HepG2 (cell line): ENCODE measurements around the gene TRIM9. TPM values are rescaled to one million over a fixed set of nuclear protein-coding genes. Genes with fewer than 3 reads are reported as not detected.

Source experiments
- ATAC-seq: fragments of 200-7000 bp; cut with Tn5 transposase; 3 replicates; pipeline ENCODE4 v1.9.1; 2020; ENCODE audit warnings: mild to moderate bottlenecking, moderate library complexity
- BruUV-seq: library from RNA; stranded (reverse); fragments of 400-500 nt; replicated peaks from 2 replicates; lab custom pipeline; 2021; lab: Mats Ljungman, UMichigan
- CTCF ChIA-PET: fragments of 300-600 bp; formaldehyde crosslinking; extraction: SDS; loops from one replicate; lab custom pipeline; 2021; ENCODE audit warnings: low total read pairs, inconsistent platforms, low intra/inter-chr PET ratio; lab: Yijun Ruan, JAX
- POLR2A ChIA-PET: fragments of 350-600 bp; sonication (Branson Sonifier 250); formaldehyde crosslinking; loops from one replicate; lab custom pipeline; 2020; ENCODE audit warnings: antibody characterized with exemption, inconsistent platforms; lab: Yijun Ruan, JAX
- DNase-seq: peaks from one replicate; pipeline ENCODE4 v3.0.0-alpha.2; 2015; ENCODE audit warnings: low spot score
- FAIRE-seq: peaks from 3 replicates; lab custom pipeline; 2011; peaks lifted over from hg19 to GRCh38; lab: Jason Lieb, UNC
- H2AFZ ChIP-seq: one replicate; pipeline ENCODE4 v1.6.1; 2011; ENCODE audit warnings: low read length, inconsistent platforms
- H3K27ac ChIP-seq: fragments of 300-600 bp; 3 replicates; pipeline ENCODE4 v1.8.0; 2011; ENCODE audit warnings: mixed run types, mild to moderate bottlenecking, mixed read lengths, low read length, inconsistent platforms; ENCODE audit not compliant: insufficient read depth; ENCODE audit errors: extremely low read length
- H3K27me3 ChIP-seq, 2 experiments: fragments of 200-600 bp in 1 of 2; 2 replicates in 1 of 2; 3 replicates in 1 of 2; pipeline versions ENCODE4 v1.6.0 to v1.8.0; 2011; ENCODE audit warnings: low read length in 2 of 2, mild to moderate bottlenecking in 2 of 2, moderate library complexity in 2 of 2, inconsistent platforms in 1 of 2; ENCODE audit not compliant: insufficient read depth in 2 of 2, control insufficient read depth in 1 of 2
- H3K36me3 ChIP-seq, 2 experiments: fragments of 200-600 bp in 1 of 2; replicated peaks in 1 of 2; 2 replicates in 1 of 2; 3 replicates in 1 of 2; pipeline versions ENCODE4 v1.5.1 to v1.8.0; 2011; ENCODE audit warnings: low read length in 2 of 2, inconsistent platforms in 1 of 2; ENCODE audit not compliant: insufficient read depth in 2 of 2, control insufficient read depth in 1 of 2
- H3K4me1 ChIP-seq: 2 replicates; pipeline ENCODE4 v1.5.1; 2012; ENCODE audit warnings: low read length, inconsistent platforms; ENCODE audit not compliant: insufficient read depth
- H3K4me2 ChIP-seq: 2 replicates; pipeline ENCODE4 v1.6.0; 2011; ENCODE audit warnings: low read depth, low read length, inconsistent platforms
- H3K4me3 ChIP-seq, 3 experiments: fragments of 200-600 bp in 1 of 3; sonication (generic), shearing (Covaris generic) in 1 of 3; replicated peaks in 1 of 3; 2 replicates each; pipeline ENCODE4 v1.5.1; 2011 to 2016; ENCODE audit warnings: low read length in 3 of 3, inconsistent platforms in 2 of 3, low read depth in 2 of 3, mild to moderate bottlenecking in 2 of 3, control low read depth in 1 of 3, mixed read lengths in 1 of 3; ENCODE audit not compliant: insufficient read depth in 1 of 3
- H3K79me2 ChIP-seq: one replicate; pipeline ENCODE4 v1.6.1; 2011; ENCODE audit warnings: low read length, inconsistent platforms; ENCODE audit not compliant: insufficient read depth
- H3K9ac ChIP-seq: 2 replicates; pipeline ENCODE4 v1.6.0; 2011; ENCODE audit warnings: mild to moderate bottlenecking, low read depth, low read length, inconsistent platforms; ENCODE audit not compliant: insufficient read depth
- H3K9me3 ChIP-seq: 2 replicates; pipeline ENCODE4 v1.5.1; 2012; ENCODE audit warnings: mild to moderate bottlenecking, low read length
- H4K20me1 ChIP-seq: 2 replicates; pipeline ENCODE4 v1.6.0; 2011; ENCODE audit warnings: inconsistent platforms, mild to moderate bottlenecking, low read length, moderate library complexity; ENCODE audit not compliant: insufficient read depth
- HOXA7 ChIP-seq: sonication (generic); formaldehyde crosslinking; IDR thresholded peaks from 2 replicates; pipeline ENCODE4 v1.8.1; 2022; ENCODE audit warnings: mild to moderate bottlenecking, missing genetic modification reagents, moderate library complexity
- JUN ChIP-seq: sonication (generic); formaldehyde crosslinking; IDR thresholded peaks from 2 replicates; pipeline ENCODE4 v1.4.0; 2020; ENCODE audit warnings: mild to moderate bottlenecking, missing genetic modification reagents
- NR3C1 ChIP-seq: sonication (generic); formaldehyde crosslinking; IDR thresholded peaks from 2 replicates; pipeline ENCODE4 v1.4.0; 2020; ENCODE audit warnings: missing genetic modification reagents
- RAD21 ChIP-seq: fragments of 450-650 bp; formaldehyde crosslinking; IDR thresholded peaks from 2 replicates; pipeline ENCODE4 v1.5.0; 2020; ENCODE audit warnings: mild to moderate bottlenecking
- SMARCE1 ChIP-seq: fragments of 450-650 bp; IDR thresholded peaks from 2 replicates; pipeline ENCODE4 v1.6.1; 2017; ENCODE audit warnings: borderline replicate concordance
- ZBTB20 ChIP-seq: sonication (generic); formaldehyde crosslinking; IDR thresholded peaks from 2 replicates; pipeline ENCODE4 v1.8.1; 2023; ENCODE audit warnings: missing genetic modification reagents, low read depth, mild to moderate bottlenecking, borderline replicate concordance
- ZMYM2 ChIP-seq: sonication (generic); formaldehyde crosslinking; IDR thresholded peaks from 2 replicates; pipeline ENCODE4 v1.8.0; 2022; ENCODE audit warnings: mild to moderate bottlenecking, missing genetic modification reagents
- ZNF17 ChIP-seq: sonication (generic); formaldehyde crosslinking; IDR thresholded peaks from 2 replicates; pipeline ENCODE4 v1.5.0; 2020; ENCODE audit warnings: mild to moderate bottlenecking, missing genetic modification reagents
- ZNF264 ChIP-seq: sonication (generic); formaldehyde crosslinking; IDR thresholded peaks from 2 replicates; pipeline ENCODE4 v1.4.0; 2020; ENCODE audit warnings: missing genetic modification reagents
- ZNF281 ChIP-seq: sonication (generic); formaldehyde crosslinking; IDR thresholded peaks from 2 replicates; pipeline ENCODE4 v1.4.0; 2020; ENCODE audit warnings: missing genetic modification reagents, borderline replicate concordance
- ZNF501 ChIP-seq: sonication (generic); formaldehyde crosslinking; IDR thresholded peaks from 2 replicates; pipeline ENCODE4 v1.5.1; 2020; ENCODE audit warnings: mild to moderate bottlenecking, moderate library complexity, missing genetic modification reagents
- ZNF616 ChIP-seq: sonication (generic); formaldehyde crosslinking; IDR thresholded peaks from 2 replicates; pipeline ENCODE4 v1.5.0; 2020; ENCODE audit warnings: low read depth, mild to moderate bottlenecking, missing genetic modification reagents
- ZNF724P ChIP-seq: sonication (generic); formaldehyde crosslinking; IDR thresholded peaks from 2 replicates; pipeline ENCODE4 v1.8.0; 2022; ENCODE audit warnings: missing genetic modification reagents, borderline replicate concordance
- ZNF749 ChIP-seq: sonication (generic); formaldehyde crosslinking; IDR thresholded peaks from 2 replicates; pipeline ENCODE4 v1.8.0; 2022; ENCODE audit warnings: mild to moderate bottlenecking, missing genetic modification reagents, moderate library complexity, borderline replicate concordance
- ZNF775 ChIP-seq: sonication (generic); formaldehyde crosslinking; IDR thresholded peaks from 2 replicates; pipeline ENCODE4 v1.4.0; 2020; ENCODE audit warnings: missing genetic modification reagents, mild to moderate bottlenecking, moderate library complexity, borderline replicate concordance
- ZNF782 ChIP-seq: sonication (generic); formaldehyde crosslinking; IDR thresholded peaks from 2 replicates; pipeline ENCODE4 v1.4.0; 2020; ENCODE audit warnings: missing genetic modification reagents, mild to moderate bottlenecking, borderline replicate concordance
- WGBS: methylation state at CpG from one replicate; pipeline ENCODE4 v1.1.6; 2017; ENCODE audit warnings: low lambda C conversion rate; 5-methylcytosine and 5-hydroxymethylcytosine counted together
- in situ Hi-C: cut with HindIII; loops from 2 replicates; pipeline ENCODE4 v1.10.0; 2017; ENCODE audit warnings: low pct_unique_long_range_greater_than_20kb; ENCODE audit not compliant: extremely low pct_ligation_motif_present
- intact Hi-C: fragments of 100-400 bp; cut with micrococcal nuclease; formaldehyde crosslinking; loops from one replicate; pipeline ENCODE4 v1.10.0; 2022; ENCODE audit not compliant: unreplicated experiment
- polyA plus RNA-seq, 8 experiments: library from polyadenylated mRNA; depleted of rRNA in 3 of 8; stranded (reverse) in 7 of 8; unstranded in 1 of 8; fragments of >200 nt; fragmentation: Illumina TruSeq in 4 of 8; extraction: Trizol in 4 of 8; gene quantifications; 2 replicates each; pipeline versions ENCODE4 v1.2.1 to v1.2.3, GENCODE V29; 2011 to 2016; ENCODE audit warnings: low read depth in 4 of 8, missing spikeins in 1 of 8, mixed read lengths in 1 of 8; ENCODE audit not compliant: insufficient read depth in 1 of 8
- total RNA-seq, 5 experiments: library from RNA; depleted of rRNA; stranded (reverse); fragments of >200 nt; fragmentation: Illumina TruSeq; extraction: Trizol; gene quantifications; 2 replicates each; pipeline ENCODE4 v1.2.3, GENCODE V29; 2016; ENCODE audit warnings: low read depth in 1 of 5
- TF ChIP-seq, protein P1 (sequence below): sonication (generic); formaldehyde crosslinking; IDR thresholded peaks from 2 replicates; pipeline ENCODE4 v1.8.0; 2022; ENCODE audit warnings: mild to moderate bottlenecking, missing genetic modification reagents; ENCODE audit not compliant: insufficient replicate concordance
- TF ChIP-seq, protein P2 (sequence below): sonication (generic); formaldehyde crosslinking; IDR thresholded peaks from 2 replicates; pipeline ENCODE4 v1.4.0; 2020; ENCODE audit warnings: missing genetic modification reagents, borderline replicate concordance

Gene TRIM9
- total and polyA plus RNA-seq, 2 of the 13 experiments (the other 11 are each of a cell fraction or from before 2014, with no cell fraction given): 0.04 to 0.07 TPM

GRCh38 chr14:51082349-51082748 lies 12.6 kb downstream of the TRIM9 start:
- Histone ChIP-seq H3K4me3 (no peak overlapping the region), H3K27me3 (peaks cover 0 to 3% of the 10 kb centered on the region in 2 experiments; a peak in 1 of 5 replicates), H3K79me2 (no peaks in the 10 kb centered on the region), H3K36me3 (no peaks in the 10 kb centered on the region), H3K4me2 (no peak overlapping the region), H2AFZ (no peak overlapping the region), H3K9ac (no peak overlapping the region), H4K20me1 (no peaks in the 10 kb centered on the region), H3K9me3 (no peaks in the 10 kb centered on the region), H3K27ac (no peak overlapping the region), H3K4me1 (no peaks in the 10 kb centered on the region)
- 91% methylated on average over 1 of the region's 1 CpG for WGBS
- ChIA-PET CTCF (no interaction called here), POLR2A (no interaction called here)
- ATAC-seq (no peak), DNase-seq (no peak), FAIRE-seq (no peak)
- no TSS peak for BruUV-seq
- intact Hi-C loops (no loop called here), in situ Hi-C loops (no loop called here)
- TF ChIP-seq SMARCE1: no peak
- no peak for TF ChIP-seq ZNF501 (CRISPR knock-in tag)
- no peak for TF ChIP-seq ZNF616 (CRISPR knock-in tag)
- TF ChIP-seq ZNF281: no peak
- TF ChIP-seq ZNF17 (CRISPR knock-in tag): no peak
- no peak for TF ChIP-seq ZBTB20 (CRISPR knock-in tag)
- TF ChIP-seq ZNF724P (CRISPR knock-in tag): no peak
- TF ChIP-seq ZMYM2: no peak
- no peak for TF ChIP-seq JUN
- no peak for TF ChIP-seq HOXA7 (CRISPR knock-in tag)
- TF ChIP-seq ZNF782: no peak
- TF ChIP-seq, protein P1, sequence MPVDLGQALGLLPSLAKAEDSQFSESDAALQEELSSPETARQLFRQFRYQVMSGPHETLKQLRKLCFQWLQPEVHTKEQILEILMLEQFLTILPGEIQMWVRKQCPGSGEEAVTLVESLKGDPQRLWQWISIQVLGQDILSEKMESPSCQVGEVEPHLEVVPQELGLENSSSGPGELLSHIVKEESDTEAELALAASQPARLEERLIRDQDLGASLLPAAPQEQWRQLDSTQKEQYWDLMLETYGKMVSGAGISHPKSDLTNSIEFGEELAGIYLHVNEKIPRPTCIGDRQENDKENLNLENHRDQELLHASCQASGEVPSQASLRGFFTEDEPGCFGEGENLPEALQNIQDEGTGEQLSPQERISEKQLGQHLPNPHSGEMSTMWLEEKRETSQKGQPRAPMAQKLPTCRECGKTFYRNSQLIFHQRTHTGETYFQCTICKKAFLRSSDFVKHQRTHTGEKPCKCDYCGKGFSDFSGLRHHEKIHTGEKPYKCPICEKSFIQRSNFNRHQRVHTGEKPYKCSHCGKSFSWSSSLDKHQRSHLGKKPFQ (CRISPR knock-in tag): no peak
- TF ChIP-seq ZNF749: no peak
- no peak for TF ChIP-seq NR3C1 (CRISPR knock-in tag)
- TF ChIP-seq ZNF264 (CRISPR knock-in tag): no peak
- TF ChIP-seq RAD21: no peak
- TF ChIP-seq, protein P2, sequence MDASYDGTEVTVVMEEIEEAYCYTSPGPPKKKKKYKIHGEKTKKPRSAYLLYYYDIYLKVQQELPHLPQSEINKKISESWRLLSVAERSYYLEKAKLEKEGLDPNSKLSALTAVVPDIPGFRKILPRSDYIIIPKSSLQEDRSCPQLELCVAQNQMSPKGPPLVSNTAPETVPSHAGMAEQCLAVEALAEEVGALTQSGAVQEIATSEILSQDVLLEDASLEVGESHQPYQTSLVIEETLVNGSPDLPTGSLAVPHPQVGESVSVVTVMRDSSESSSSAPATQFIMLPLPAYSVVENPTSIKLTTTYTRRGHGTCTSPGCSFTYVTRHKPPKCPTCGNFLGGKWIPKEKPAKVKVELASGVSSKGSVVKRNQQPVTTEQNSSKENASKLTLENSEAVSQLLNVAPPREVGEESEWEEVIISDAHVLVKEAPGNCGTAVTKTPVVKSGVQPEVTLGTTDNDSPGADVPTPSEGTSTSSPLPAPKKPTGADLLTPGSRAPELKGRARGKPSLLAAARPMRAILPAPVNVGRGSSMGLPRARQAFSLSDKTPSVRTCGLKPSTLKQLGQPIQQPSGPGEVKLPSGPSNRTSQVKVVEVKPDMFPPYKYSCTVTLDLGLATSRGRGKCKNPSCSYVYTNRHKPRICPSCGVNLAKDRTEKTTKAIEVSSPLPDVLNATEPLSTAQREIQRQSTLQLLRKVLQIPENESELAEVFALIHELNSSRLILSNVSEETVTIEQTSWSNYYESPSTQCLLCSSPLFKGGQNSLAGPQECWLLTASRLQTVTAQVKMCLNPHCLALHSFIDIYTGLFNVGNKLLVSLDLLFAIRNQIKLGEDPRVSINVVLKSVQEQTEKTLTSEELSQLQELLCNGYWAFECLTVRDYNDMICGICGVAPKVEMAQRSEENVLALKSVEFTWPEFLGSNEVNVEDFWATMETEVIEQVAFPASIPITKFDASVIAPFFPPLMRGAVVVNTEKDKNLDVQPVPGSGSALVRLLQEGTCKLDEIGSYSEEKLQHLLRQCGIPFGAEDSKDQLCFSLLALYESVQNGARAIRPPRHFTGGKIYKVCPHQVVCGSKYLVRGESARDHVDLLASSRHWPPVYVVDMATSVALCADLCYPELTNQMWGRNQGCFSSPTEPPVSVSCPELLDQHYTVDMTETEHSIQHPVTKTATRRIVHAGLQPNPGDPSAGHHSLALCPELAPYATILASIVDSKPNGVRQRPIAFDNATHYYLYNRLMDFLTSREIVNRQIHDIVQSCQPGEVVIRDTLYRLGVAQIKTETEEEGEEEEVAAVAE (CRISPR knock-in tag): no peak
- no peak for TF ChIP-seq ZNF775 (CRISPR knock-in tag)
